ENCODE results near the gene ANKLE1. TPM values are rescaled to one million over a fixed set of nuclear protein-coding genes. Genes with fewer than 3 reads are reported as not detected.

The ANKLE1 gene
- total RNA-seq (1 to 10 TPM; 2.8 to 5.1 TPM), polyA plus RNA-seq (under 1 TPM; 0.41 to 0.80 TPM)

GRCh38 chr19:17281391-17282304, at the start of gene ANKLE1:
Gene ANKLE1 (plus strand): TSS chr19:17281901. CDS start chr19:17281921, 20 bp downstream.
- Histone ChIP-seq H3K27me3 (ENCODE audit: insufficient read depth, low read length) (no peaks in the 10 kb centered on the region), H3K4me1 (ENCODE audit: insufficient read depth, low read length) (peaks cover 17% of the 10 kb centered on the region), H3K4me3 (ENCODE audit: low read length in 2 of 2) (peak within 1 kb of the TSS; percentile 17 to 45), H3K9me3 (ENCODE audit: control insufficient read depth in 1 of 2, low read length in 2 of 2) (no peaks in the 10 kb centered on the region), H3K27ac (ENCODE audit: low read depth, low read length) (no peak within 1 kb of the TSS), H3K36me3 (ENCODE audit: insufficient read depth, low read length) (peaks cover 4% of the 10 kb centered on the region)
- H3K4me1 Mint-ChIP-seq: peaks cover 2 to 4% (median 3%) of the 10 kb centered on the region in 4 donors
- peak within 1 kb of the TSS in 3 of 7 donors; percentile 19 to 42 (median 24) for H3K27ac Mint-ChIP-seq
- intact Hi-C loops (cut with micrococcal nuclease): loop anchor here (1.0 to 2.0 kb wide), 5 partner anchors 20 to 503 kb away; partner anchors contain the start of genes HAUS8 and MYO9B
- DNase-seq: no peak
- H3K4me3 Mint-ChIP-seq: peak within 1 kb of the TSS; percentile 73 to 86 (median 80)
- CTCF ChIA-PET (ENCODE audit: partially characterized antibody): interaction anchor here (0.5 to 6.9 kb wide), 14 partner anchors 9 to 647 kb away, joined by 3 to 83 read pairs (median 4); partner anchors contain the start of genes BABAM1, MRPL34 and USHBP1
- POLR2A ChIA-PET (ENCODE audit: partially characterized antibody): interaction anchor here (0.8 to 1.7 kb wide), 9 partner anchors 11 to 213 kb away, joined by 3 to 6 read pairs (median 4); partner anchors contain the start of genes BABAM1, MRPL34 and OCEL1
- no peaks in the 10 kb centered on the region for H3K27me3 Mint-ChIP-seq
- no peaks in the 10 kb centered on the region for H3K9me3 Mint-ChIP-seq
- peaks cover 5 to 6% of the 10 kb centered on the region in 2 donors for H3K36me3 Mint-ChIP-seq

GRCh38 chr19:17232258-17232657, 49.4 kb upstream of the ANKLE1 start:
- H3K9me3 Mint-ChIP-seq: no peaks in the 10 kb centered on the region
- peak overlapping the region in 1 of 8 donors; percentile 10 for H3K4me3 Mint-ChIP-seq
- H3K4me1 Mint-ChIP-seq: peaks cover 2 to 29% (median 9%) of the 10 kb centered on the region in 4 donors
- intact Hi-C loops (cut with micrococcal nuclease): no loop called here
- CTCF ChIA-PET (ENCODE audit: partially characterized antibody): interaction anchor here (1.0 kb wide), 1 partner anchor 26 kb away, joined by 4 read pairs; no protein-coding TSS in a partner anchor
- Histone ChIP-seq H3K27ac (ENCODE audit: low read depth, low read length) (no peak overlapping the region), H3K36me3 (ENCODE audit: insufficient read depth, low read length) (peaks cover 7% of the 10 kb centered on the region), H3K9me3 (ENCODE audit: control insufficient read depth in 1 of 2, low read length in 2 of 2) (no peaks in the 10 kb centered on the region), H3K27me3 (ENCODE audit: insufficient read depth, low read length) (no peaks in the 10 kb centered on the region), H3K4me3 (ENCODE audit: low read length in 2 of 2) (no peak overlapping the region), H3K4me1 (ENCODE audit: insufficient read depth, low read length) (peaks cover 21% of the 10 kb centered on the region)
- H3K27me3 Mint-ChIP-seq: no peaks in the 10 kb centered on the region
- peak overlapping the region in 1 of 7 donors; percentile 18 for H3K27ac Mint-ChIP-seq
- no peak for DNase-seq
- POLR2A ChIA-PET (ENCODE audit: partially characterized antibody): interaction anchor here (2.1 kb wide), 1 partner anchor 17 kb away, joined by 13 read pairs; the partner anchor contains the start of gene USE1
- peaks cover 0 to 13% of the 10 kb centered on the region in 2 donors for H3K36me3 Mint-ChIP-seq

- Histone ChIP-seq H3K9me3 (ENCODE audit: control insufficient read depth in 1 of 2, low read length in 2 of 2) (no peaks in the 10 kb centered on the region), H3K27me3 (ENCODE audit: insufficient read depth, low read length) (no peaks in the 10 kb centered on the region), H3K36me3 (ENCODE audit: insufficient read depth, low read length) (no peaks in the 10 kb centered on the region), H3K27ac (ENCODE audit: low read depth, low read length) (peak overlapping the region; percentile 40), H3K4me1 (ENCODE audit: insufficient read depth, low read length) (peaks cover 20% of the 10 kb centered on the region), H3K4me3 (ENCODE audit: low read length in 2 of 2) (peak overlapping the region; percentile 69 to 84)
- intact Hi-C loops (cut with micrococcal nuclease): loop anchor here (1.0 to 2.0 kb wide), 6 partner anchors 9 to 168 kb away; partner anchors contain the start of genes HAUS8, MYO9B, OCEL1 and USE1
- H3K36me3 Mint-ChIP-seq: peaks cover 0 to 8% of the 10 kb centered on the region in 2 donors
- CTCF ChIA-PET (ENCODE audit: partially characterized antibody): interaction anchor here (0.6 to 3.0 kb wide), 18 partner anchors 9 to 462 kb away, joined by 3 to 20 read pairs (median 4); partner anchors contain the start of genes BABAM1, OCEL1 and USE1
- POLR2A ChIA-PET (ENCODE audit: partially characterized antibody): interaction anchor here (0.6 to 4.1 kb wide), 16 partner anchors 8 to 460 kb away, joined by 3 to 53 read pairs (median 8); partner anchors contain the start of genes BABAM1, HAUS8, MYO9B and NR2F6
- no peaks in the 10 kb centered on the region for H3K27me3 Mint-ChIP-seq
- peak overlapping the region in 1 of 7 donors; percentile 64 for H3K27ac Mint-ChIP-seq
- H3K4me1 Mint-ChIP-seq: peaks cover 2 to 28% (median 6%) of the 10 kb centered on the region in 4 donors
- peak; percentile 45 to 62 (median 48) for DNase-seq
- H3K9me3 Mint-ChIP-seq: no peaks in the 10 kb centered on the region
- H3K4me3 Mint-ChIP-seq: peak overlapping the region; percentile 70 to 85 (median 78)
These were observed 46.8 kb upstream of the ANKLE1 start for GRCh38 chr19:17234911-17235299.

GRCh38 chr19:17235300-17235970, 46.3 kb upstream of the ANKLE1 start:
- peak overlapping the region; percentile 40 for H3K27ac ChIP-seq (ENCODE audit: low read depth, low read length)
- peak overlapping the region; percentile 69 to 84 for H3K4me3 ChIP-seq (ENCODE audit: low read length in 2 of 2)
- ChIA-PET POLR2A (ENCODE audit: partially characterized antibody) (interaction anchor here (0.6 to 4.1 kb wide), 15 partner anchors 9 to 160 kb away, joined by 3 to 53 read pairs (median 9); partner anchors contain the start of genes BABAM1, HAUS8, MYO9B and NR2F6), CTCF (ENCODE audit: partially characterized antibody) (interaction anchor here (0.6 to 3.0 kb wide), 19 partner anchors 10 to 463 kb away, joined by 3 to 20 read pairs (median 4); partner anchors contain the start of genes BABAM1, OCEL1 and USE1)
- peak; percentile 71 to 77 (median 73) for DNase-seq
- peaks cover 20% of the 10 kb centered on the region for H3K4me1 ChIP-seq (ENCODE audit: insufficient read depth, low read length)
- Mint-ChIP-seq H3K27ac (peak overlapping the region in 1 of 7 donors; percentile 64), H3K4me3 (peak overlapping the region; percentile 70 to 85 (median 78)), H3K27me3 (no peaks in the 10 kb centered on the region), H3K9me3 (no peaks in the 10 kb centered on the region), H3K4me1 (peaks cover 2 to 28% (median 6%) of the 10 kb centered on the region in 4 donors), H3K36me3 (peaks cover 0 to 8% of the 10 kb centered on the region in 2 donors)
- H3K36me3 ChIP-seq (ENCODE audit: insufficient read depth, low read length): no peaks in the 10 kb centered on the region
- intact Hi-C loops (cut with micrococcal nuclease): loop anchor here (1.0 to 2.0 kb wide), 6 partner anchors 9 to 168 kb away; partner anchors contain the start of genes HAUS8, MYO9B, OCEL1 and USE1
- no peaks in the 10 kb centered on the region for H3K27me3 ChIP-seq (ENCODE audit: insufficient read depth, low read length)
- no peaks in the 10 kb centered on the region for H3K9me3 ChIP-seq (ENCODE audit: control insufficient read depth in 1 of 2, low read length in 2 of 2)

GRCh38 chr19:17235971-17236777, 45.5 kb upstream of the ANKLE1 start:
- Mint-ChIP-seq H3K27ac (no peak overlapping the region), H3K4me3 (peak overlapping the region in 7 of 8 donors; percentile 22 to 63 (median 39)), H3K27me3 (no peaks in the 10 kb centered on the region), H3K4me1 (peaks cover 2 to 28% (median 6%) of the 10 kb centered on the region in 4 donors), H3K36me3 (peaks cover 0 to 8% of the 10 kb centered on the region in 2 donors), H3K9me3 (peaks cover 0 to 2% (median 0%) of the 10 kb centered on the region in 8 donors)
- no peaks in the 10 kb centered on the region for H3K9me3 ChIP-seq (ENCODE audit: control insufficient read depth in 1 of 2, low read length in 2 of 2)
- DNase-seq: no peak
- peaks cover 20% of the 10 kb centered on the region for H3K4me1 ChIP-seq (ENCODE audit: insufficient read depth, low read length)
- CTCF ChIA-PET (ENCODE audit: partially characterized antibody): interaction anchor here (0.9 to 3.0 kb wide), 18 partner anchors 10 to 463 kb away, joined by 3 to 20 read pairs (median 4); partner anchors contain the start of genes OCEL1 and USE1
- peak overlapping the region in 1 of 2 donors; percentile 69 for H3K4me3 ChIP-seq (ENCODE audit: low read length in 2 of 2)
- no peak overlapping the region for H3K27ac ChIP-seq (ENCODE audit: low read depth, low read length)
- no peaks in the 10 kb centered on the region for H3K27me3 ChIP-seq (ENCODE audit: insufficient read depth, low read length)
- POLR2A ChIA-PET (ENCODE audit: partially characterized antibody): interaction anchor here (0.5 to 4.1 kb wide), 15 partner anchors 9 to 161 kb away, joined by 3 to 53 read pairs (median 9); partner anchors contain the start of genes BABAM1, HAUS8, MYO9B and NR2F6
- no peaks in the 10 kb centered on the region for H3K36me3 ChIP-seq (ENCODE audit: insufficient read depth, low read length)
- intact Hi-C loops (cut with micrococcal nuclease): loop anchor here (1.0 to 2.0 kb wide), 6 partner anchors 10 to 169 kb away; partner anchors contain the start of genes HAUS8, MYO9B, OCEL1 and USE1
